HG03378 (cell line): ENCODE results near the gene RASSF1.
A peak's percentile ranks its signal among the peaks of the same experiment; 100 is the strongest.

Source experiments
- ATAC-seq: cut with Tn5 transposase; IDR thresholded peaks from one replicate; pipeline ENCODE4 v1.9.1; 2021; ENCODE audit warnings: mild to moderate bottlenecking, moderate library complexity; ENCODE audit not compliant: unreplicated experiment

The RASSF1 gene

DNA sequence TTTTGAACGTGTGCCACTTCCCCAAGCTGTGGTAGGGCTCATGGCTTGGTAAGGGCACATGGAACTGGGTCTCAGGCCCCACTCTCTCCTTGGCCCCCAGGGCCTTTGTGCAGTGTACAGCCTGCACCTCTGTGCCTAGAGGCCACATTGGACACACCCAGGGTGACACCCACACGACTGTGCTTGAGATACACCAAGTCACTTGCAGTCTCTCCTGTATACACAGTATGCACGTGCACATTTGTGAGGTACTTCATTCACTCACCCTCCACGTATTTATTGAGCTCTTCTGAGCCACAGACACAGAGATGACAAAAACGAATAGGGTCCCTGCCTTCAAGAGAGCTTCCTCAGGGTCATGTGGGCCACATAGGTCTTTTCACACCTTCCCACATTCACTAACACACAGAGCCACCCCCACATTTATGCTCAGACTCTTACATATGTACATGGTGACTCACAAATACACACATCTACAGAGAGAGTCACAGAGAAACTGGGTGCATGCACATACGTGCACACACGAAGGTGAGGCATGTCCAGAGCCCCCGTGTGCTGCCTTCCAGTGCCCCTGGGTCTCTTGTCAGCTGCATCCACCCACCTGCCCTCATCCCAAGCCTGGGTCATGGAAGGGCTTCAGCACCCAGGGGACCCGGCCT is 28.5 kb upstream of the RASSF1 start:
- ATAC-seq = no peak

DNA sequence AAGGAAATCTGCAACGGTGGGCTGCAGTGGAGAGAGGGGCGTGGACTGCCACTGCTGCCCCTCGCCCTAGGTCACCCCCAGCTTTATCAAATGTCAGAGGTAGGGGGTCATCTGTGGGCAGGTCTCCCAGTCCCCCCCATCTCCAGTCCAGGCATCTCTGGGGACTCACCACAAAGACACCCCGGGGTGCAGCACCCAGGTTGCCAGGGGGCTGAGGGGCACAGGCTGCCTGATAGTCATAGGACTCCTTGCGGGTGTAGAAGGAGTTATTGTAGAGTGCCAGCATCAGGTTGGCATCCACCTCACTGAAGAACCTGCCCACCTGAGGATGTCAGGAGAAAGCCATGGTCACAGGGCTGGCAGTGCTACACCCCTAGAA is 25.2 kb upstream of the RASSF1 start:
- ATAC-seq = no peak

DNA sequence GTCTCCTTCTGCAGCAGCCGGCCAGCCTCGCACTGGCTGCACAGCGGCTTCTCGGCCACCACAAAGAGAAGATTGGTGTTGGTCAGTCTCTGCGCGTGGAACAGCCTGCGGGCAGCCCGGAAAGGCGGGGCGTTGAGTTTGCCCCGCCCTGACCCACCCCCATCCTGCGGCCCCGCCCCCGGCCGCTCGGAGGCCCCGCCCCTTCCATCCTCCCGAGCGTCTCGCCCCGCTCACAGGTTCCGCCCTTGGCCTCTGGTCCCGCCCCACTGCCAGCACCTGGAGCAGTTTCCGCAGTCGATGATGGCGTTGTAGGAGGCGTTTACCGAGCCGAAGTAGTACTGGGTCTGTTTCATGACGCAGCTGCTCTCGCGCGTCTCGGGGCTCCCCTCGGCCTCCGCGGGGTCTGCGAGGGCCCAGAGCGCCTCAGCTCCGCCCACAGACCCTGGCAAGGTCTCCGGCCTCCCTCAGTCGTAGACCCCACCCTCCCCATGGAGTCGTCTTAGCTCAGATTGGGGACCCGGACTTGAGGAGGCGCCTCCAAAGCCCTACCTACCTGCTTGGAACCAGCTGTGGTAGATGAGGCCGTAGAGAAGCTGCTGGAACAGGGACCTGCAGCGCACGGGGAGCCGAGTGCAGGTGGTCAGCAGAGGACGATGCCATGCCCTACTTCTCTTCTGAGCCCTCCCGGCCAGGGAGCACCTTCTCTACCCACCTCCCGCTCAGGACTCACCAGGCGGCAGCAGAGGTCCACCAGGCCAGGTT is 24.6 kb upstream of the RASSF1 start:
- ATAC-seq = peak; percentile 77

DNA sequence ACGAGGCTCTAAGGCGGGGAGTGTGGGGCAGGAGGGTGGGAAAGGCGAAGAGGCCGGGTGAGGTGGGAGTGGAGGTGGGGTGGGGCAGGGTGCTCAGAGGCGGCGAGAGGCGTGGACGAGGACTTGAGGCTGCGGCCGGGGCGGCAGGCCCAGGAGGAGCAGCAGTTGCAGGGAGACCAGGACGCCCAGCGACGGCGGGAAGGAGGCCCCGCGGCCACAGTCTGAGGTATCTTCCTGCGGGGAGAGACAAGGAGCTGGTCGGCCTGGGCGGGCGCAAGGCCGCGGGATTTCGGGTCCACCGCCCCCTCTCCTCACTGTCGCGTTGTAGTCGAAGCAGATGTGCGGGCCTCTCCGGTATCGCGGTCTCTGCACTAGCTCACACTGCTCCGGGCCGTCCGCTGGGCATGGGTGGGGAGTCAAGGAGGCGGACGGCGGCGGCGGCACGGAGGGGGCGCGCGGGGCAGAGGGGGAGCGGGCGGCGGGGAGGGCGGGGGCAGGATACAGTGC is 24.0 kb upstream of the RASSF1 start:
- no peak for ATAC-seq

DNA sequence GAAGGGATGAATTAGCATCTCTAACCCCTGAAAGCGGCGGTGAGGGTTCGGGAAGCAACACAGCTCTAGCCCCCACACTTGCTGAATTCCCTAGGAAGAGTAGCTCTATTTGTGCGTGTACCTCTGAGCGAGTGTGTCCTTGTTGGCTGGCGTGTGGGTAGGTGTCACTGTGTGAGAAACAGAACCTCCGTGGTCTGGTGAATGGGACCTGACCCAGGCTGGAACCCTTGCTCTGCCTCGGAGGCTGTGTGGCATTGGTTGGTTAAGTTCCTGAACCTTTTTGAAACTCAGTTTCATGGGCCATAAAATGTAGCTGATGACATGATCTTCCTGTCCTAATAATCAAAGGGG is 19.1 kb upstream of the RASSF1 start:
- ATAC-seq = no peak

DNA sequence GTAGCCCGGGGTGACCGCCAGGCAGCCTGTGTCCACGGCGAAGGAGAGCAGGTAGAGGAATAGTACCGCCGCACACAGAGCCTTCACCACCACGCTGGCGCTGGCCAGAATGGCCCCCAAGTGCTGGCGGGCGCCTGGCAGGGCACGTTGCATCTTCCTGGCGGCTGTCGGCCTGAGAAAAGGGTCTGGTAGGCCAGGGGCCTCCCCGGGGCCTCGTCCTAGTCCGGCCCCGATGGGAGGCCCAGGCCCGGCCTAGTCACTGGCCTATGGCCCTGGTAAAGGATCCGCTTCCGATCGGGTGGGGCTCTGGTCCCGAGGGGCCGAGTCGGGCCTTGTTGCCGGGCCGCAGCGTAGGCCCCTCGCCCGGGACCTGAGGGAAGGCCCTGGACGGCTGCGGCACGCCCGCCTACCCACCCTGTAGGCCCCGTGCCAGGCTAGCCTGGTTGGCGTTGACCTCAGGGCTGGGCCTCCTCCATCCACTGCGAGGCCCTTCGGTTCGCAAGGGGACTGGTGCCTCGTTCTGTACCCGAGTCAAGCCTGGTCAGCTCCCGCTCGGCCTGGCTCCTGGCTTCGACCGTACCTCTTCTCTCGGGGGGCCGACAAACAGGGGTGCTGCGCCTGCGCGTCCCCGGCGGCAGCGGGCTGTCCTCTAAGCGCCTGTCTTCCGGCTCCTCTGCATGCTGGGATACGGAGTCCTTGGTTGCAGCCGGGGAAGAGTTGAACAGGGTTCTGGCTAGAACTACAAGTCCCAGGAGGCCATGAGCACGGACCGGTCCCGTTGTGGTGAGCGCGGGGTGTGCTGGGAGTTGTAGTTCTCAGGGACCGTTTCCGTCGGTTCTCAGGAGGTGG is 18.5 kb upstream of the RASSF1 start, which contains the start of gene TMEM115:
TMEM115 (minus strand) TSS at position 611 of the 849 bp plus-strand sequence; CDS start at position 153, 458 bp downstream.
- ATAC-seq = peak; percentile 97

DNA sequence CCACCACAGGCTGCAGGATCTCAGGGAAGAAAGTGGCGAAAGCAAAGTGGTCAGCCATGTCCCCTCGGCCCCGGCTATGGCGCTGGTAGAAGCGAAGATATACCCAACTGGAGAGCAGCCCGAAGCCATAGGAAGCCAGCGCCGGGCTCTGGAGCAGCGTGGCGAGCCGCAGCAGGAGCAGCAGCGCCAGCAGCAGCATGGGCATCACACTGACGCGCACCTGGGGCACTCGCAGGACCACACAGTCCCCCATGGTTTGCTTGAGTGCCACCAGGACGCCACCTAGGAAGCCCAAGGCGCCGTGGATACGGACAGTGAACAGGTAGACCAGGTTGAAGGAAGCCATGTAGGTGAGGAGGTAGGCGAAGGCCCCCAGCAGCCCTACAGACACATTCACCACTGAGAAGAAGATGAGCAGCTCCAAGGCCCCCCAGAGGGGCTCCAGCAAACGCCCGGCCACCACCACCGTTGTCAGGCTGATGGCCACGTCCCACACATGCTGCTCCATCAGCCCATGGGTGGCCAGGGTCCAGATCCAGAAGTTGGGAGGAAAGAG is 17.8 kb upstream of the RASSF1 start:
- ATAC-seq = no peak

DNA sequence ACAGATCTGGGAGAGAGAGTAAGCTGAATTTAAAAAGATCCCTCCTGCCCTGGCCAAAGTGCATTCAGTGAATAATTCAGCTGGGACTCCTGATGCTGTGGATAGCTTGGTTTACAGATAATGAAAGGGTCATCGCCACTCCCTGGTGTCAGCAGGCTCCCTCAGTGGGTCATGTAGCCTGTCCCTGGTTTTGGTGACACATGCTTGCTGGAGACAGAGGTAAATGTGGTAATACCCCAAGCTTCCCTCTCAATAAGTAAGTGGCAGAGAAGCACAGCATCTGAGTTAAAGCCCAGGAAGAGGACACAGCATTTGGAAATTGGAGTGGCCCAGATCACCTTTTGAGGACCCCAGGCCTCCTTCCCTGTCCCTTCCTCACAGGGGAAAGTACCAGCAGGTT is 16.8 kb upstream of the RASSF1 start:
- ATAC-seq = no peak

DNA sequence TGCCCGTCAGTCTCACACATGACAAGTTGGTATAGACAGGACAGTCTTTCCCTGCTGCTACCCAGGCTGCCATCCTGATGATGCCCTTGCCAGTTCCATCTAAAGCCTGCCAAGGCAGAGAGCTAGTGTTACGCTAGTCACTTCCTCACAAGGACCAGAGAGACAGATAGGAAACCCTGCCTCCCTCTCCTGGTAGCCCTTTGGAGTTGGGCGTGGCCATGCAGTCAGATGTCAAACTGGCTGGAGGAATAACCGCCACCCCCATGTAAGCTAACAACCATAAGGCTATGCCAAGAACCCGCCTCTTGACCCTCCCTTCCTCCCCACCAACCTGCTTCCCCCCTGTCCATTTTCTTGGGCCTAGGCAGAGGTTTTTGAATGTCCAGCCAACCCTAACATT is 15.9 kb upstream of the RASSF1 start:
- ATAC-seq = no peak

DNA sequence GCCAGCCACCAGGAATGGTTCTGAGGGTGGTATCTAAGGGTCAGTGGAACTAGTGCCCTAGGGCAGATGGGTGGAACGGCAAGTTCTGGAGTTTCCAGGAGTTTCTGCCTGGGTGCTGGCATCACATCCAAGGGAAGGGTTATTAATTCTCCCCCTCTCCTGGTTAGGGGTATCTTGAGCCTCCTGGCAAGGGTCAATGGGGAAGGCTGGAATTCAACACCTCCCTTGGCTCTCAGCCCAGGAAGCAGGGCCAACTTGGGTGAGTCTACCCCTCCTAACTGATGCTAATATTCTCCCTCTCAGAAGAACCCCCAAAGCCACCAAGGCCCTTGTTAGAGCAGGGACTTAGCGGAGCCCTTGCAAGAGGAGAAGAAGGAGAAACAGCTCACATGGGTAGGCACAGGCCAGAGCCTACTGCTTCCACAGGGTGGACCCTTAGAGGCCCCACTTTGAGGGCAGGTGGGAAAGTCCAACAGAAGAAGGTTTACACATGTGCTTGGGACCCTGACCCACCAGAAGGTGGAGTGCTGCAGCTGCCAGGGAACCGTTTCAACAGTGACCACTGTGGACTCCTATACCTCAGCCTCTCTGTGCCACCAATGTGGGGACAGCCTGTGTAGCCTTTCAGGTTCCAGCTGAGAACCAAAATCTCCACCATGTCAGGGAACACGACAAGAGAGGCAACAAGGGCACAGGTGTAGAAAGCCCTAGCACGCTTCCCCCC is 15.4 kb upstream of the RASSF1 start:
- no peak for ATAC-seq

DNA sequence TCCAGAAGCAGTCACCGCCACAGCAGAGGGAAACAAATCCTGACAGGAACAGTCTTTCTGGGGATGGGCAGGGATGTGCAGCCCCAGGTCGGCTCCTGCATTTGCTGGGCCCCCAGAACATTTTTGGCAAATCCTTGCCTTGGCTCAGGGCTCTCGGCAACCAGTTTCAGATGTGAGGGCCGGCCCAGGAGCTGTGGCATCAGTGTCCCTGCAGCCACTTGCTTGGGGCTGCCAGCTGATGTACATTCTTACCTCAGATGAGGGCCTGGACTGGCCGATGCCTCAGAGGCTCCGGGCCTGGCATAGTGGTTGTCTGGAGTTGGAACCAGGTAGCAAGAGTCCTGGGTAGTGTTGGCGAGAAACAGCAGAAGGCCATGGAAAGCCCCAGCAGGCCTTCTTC is 14.2 kb upstream of the RASSF1 start:
- no peak for ATAC-seq

DNA sequence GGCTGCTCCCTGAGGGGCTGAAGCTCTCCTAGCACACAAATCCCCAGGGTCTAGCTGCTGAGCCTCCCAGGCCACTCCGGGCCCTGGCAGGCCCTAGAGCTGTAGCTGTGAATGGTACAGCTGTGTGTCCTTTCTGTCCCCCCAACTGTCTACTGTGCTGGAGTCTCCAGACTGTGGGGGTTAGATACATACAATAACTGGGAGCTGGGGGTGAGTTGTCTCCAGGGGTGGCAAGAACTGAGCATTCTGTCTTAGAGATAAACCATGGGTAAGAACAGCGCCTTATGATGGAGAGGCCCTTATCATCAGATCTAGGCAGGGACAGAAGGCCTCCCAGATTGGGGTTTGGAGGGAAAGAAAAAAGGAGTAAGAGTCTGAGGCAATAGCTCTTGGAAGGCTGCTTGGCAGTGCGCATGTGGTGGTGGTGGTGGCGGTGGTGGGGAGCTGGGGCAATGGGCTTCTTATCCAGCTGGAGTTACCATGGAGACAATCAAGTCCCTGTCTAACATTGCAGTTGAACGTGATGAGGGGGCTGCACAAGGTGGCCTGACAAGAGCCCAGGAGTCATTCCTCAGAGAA is 13.6 kb upstream of the RASSF1 start:
- no peak for ATAC-seq

DNA sequence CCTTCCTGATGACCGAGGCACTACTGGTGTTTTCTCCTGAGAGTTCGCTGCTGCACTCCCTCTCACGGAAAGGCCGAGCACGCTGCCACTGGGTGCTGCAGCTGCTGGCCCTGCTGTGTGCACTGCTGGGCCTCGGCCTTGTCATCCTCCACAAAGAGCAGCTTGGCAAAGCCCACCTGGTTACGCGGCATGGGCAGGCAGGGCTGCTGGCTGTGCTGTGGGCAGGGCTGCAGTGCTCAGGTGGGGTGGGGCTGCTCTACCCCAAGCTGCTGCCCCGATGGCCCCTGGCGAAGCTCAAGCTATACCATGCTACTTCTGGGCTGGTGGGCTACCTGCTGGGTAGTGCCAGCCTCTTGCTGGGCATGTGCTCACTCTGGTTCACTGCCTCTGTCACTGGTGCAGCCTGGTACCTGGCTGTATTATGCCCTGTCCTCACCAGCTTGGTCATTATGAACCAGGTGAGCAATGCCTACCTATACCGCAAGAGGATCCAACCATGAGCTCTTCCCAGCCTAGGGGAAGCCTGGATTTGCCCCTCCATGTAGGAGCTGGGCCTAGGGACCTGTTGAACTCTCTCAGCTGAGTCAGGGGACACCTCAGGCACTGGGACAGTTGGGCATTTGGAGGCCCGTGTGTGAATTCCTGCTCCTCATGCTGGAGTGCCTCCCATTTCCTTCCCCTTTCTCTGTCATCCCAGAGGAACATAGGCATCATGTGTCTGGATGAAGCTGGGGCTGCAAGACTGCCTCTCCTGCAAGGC is 12.8 kb upstream of the RASSF1 start:
- ATAC-seq = no peak

DNA sequence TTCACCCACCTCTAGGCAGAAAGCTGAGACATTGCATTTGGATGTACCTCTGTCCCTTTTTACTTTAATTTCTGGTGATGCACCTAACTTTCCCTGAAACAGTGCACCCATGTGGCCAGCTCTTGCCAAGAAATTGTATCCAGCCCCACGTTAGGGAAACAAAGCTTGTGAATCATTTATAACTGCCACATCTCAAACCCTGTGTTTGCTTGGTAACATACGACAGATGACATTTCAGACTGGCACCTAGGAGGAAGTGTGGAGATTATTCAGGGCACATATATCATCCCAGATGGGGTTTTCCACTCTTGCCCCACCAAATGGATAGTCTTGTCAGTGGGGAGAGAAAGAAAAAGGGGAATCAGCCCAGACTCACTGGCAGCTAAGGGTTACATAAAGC is 12.1 kb upstream of the RASSF1 start:
- no peak for ATAC-seq

DNA sequence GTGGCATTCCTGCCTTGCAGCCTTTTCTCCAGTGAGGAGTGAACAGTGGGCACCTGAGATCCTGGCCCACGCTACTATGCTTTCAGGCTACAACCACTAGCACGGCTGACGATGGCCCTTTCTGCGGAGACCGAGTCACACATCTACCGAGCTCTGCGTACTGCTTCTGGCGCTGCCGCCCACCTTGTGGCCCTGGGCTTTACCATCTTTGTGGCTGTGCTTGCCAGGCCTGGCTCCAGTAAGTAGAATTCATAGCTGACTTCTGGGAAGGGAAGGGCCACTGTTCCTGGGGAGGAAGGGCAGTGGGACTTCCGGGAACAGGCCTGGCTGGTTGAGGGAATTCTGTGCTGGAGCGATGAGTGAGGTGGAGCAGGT is 10.7 kb upstream of the RASSF1 start:
- no peak for ATAC-seq

DNA sequence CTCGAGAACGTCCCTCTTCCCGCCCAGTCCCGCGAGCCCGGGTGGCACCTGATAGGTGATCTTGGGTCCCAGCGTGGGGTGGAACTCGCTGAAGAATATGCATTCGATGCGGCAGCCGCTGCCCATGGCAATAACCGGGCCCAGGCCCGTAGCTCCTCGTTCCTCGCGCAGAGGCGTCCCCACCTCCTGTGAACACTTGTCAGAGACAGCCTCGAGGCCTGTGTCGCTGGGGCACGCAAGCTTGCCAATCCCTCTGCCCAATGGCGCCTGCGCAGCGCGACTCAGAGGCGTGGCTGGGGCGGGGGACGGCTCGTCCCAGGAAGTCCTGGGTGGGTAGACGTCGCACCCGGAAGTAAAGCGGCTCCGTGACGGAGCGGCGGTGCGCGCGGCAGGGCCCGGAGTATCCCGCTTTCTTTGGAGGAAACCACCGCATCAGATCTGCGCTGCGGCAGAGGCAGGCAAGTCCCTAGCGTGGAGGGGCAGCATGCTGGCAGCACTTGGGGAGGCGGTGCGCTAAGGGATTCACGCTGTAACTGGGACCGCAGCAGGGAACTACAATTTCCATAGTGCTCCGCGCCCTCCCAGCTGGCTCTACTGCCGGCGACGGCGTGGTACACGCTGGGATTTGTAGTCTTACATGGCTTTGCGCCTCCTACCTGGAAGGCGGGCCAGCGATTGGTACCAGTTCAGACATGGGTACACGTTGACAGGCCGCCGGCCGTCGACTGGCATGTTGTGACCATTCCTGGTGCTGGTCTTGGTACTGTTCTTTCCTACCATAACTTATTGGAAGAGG is 10.1 kb upstream of the RASSF1 start, which contains the start of the genes CYB561D2 and NPRL2:
CYB561D2 (plus strand) TSS at position 336 of the 796 bp plus-strand sequence. CDS start 572 bp downstream, outside the sequence.
NPRL2 (minus strand) TSS at position 249 of the 796 bp plus-strand sequence; CDS start at position 126, 123 bp downstream.
- ATAC-seq = peak; percentile 69

DNA sequence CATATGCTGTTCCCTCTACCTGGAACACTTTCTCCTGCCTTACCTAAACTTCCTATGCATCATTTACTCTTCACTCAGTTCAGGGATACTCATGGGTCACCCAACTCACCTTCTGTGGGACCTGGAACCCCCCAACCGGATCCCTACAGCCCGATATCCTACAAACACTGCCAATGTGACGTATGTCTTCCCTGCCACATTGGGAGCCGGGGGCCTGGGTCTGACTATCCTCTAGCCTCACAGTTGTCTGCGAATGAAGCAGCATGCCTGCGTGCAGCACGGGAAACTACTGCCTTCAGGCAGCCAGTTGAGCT is 9.5 kb upstream of the RASSF1 start:
- no peak for ATAC-seq

DNA sequence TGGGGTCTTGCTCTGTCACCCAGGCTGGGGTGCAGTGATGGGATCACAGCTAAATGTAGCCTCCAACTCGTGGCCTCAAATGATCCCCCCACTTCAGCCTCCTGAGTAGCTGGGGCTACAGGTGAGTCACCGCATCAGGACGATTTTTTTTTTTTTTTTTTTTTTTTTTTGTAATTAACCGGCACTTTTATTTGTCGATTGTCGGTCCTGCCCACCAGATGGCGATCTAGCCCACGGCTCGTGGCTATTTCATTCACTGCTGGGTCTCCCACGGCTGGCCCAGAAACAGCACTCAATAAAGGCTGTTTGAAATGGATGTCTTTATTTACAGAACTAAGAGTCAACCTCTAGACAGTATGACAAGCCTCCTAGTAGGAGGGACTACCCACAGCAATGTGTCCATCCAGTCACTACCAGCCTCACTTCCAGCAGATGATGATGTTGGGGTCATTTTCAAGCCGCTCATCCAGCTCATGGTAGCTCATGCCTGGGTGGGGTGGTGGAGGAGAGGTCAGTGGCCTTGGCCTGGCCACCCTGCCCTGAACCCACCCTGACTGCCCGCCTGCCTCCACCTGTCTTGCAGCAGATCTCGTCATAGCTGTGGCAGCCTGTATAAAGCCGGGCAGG is 6.7 kb upstream of the RASSF1 start:
- ATAC-seq = no peak
